ENCODE data around the gene MCTP1. TPM values are rescaled to one million over a fixed set of nuclear protein-coding genes. Genes with fewer than 3 reads are reported as not detected.

MCTP1 gene
- polyA plus RNA-seq, 3 donors = 34.4 to 72.9 (median 55.5) TPM

DNA sequence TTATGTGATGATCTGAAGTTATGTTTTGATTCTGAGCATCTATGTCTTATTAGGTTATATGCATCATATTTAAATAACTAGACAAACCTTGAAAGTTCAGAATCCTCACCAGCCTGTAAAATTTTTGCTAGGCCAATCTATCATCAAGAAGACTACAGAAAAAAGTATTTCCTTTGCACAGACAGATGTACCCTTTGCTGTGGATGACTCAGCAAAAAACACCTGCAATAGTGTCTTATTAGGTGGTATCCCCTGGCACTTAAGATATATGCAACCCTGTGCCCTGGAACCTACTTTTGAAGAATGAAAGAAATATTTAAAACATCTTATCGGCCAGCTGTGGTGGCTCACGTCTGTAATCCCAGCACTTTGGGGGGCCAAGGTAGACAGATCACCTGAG, 535.9 kb downstream of the MCTP1 start:
- Histone ChIP-seq H2AFZ (ENCODE audit: insufficient read depth, low read depth, low read length, poor library complexity, severe bottlenecking) (no peak overlapping the region), H3K36me3 (replicated peaks in 1 of 2; ENCODE audit: control insufficient read depth in 1 of 2, insufficient read depth in 2 of 2, low read length in 2 of 2) (peaks cover 5 to 27% of the 10 kb centered on the region in 2 donors), H3K4me2 (replicated peaks; ENCODE audit: extremely low read depth, low read length, poor library complexity, severe bottlenecking) (no peak overlapping the region), H3K9me3 (replicated peaks in 1 of 2; ENCODE audit: control insufficient read depth in 1 of 2, insufficient read depth in 1 of 2, low read length in 2 of 2) (no peaks in the 10 kb centered on the region), H3K9ac (ENCODE audit: insufficient read depth, low read length, poor library complexity, severe bottlenecking) (no peak overlapping the region), H3K27me3 (ENCODE audit: control insufficient read depth in 2 of 2, insufficient read depth in 2 of 2, low read length in 2 of 2) (no peaks in the 10 kb centered on the region), H3K4me1 (ENCODE audit: control insufficient read depth in 1 of 2, insufficient read depth in 2 of 2, low read length in 2 of 2) (peaks cover 6 to 7% of the 10 kb centered on the region in 2 donors), H3K79me2 (ENCODE audit: insufficient read depth, low read length) (no peaks in the 10 kb centered on the region), H3K4me3 (replicated peaks in 1 of 3; ENCODE audit: low read depth in 2 of 3, low read length in 3 of 3) (no peak overlapping the region), H4K20me1 (ENCODE audit: insufficient read depth, low read length) (peaks cover 7% of the 10 kb centered on the region), H3K27ac (ENCODE audit: low read depth in 1 of 2, low read length in 2 of 2) (no peak overlapping the region)
- Mint-ChIP-seq H3K27me3 (ENCODE audit: low read depth in 3 of 3) (peaks cover 0 to under 1% (median 0%) of the 10 kb centered on the region in 3 donors), H3K4me3 (no peak overlapping the region), H3K36me3 (peaks cover 20 to 24% of the 10 kb centered on the region in 2 donors), H3K4me1 (peaks cover 9% of the 10 kb centered on the region), H3K9me3 (peaks cover 0 to 2% (median 0%) of the 10 kb centered on the region in 7 donors), H3K27ac (no peak overlapping the region)
- TF ChIP-seq, protein P1, sequence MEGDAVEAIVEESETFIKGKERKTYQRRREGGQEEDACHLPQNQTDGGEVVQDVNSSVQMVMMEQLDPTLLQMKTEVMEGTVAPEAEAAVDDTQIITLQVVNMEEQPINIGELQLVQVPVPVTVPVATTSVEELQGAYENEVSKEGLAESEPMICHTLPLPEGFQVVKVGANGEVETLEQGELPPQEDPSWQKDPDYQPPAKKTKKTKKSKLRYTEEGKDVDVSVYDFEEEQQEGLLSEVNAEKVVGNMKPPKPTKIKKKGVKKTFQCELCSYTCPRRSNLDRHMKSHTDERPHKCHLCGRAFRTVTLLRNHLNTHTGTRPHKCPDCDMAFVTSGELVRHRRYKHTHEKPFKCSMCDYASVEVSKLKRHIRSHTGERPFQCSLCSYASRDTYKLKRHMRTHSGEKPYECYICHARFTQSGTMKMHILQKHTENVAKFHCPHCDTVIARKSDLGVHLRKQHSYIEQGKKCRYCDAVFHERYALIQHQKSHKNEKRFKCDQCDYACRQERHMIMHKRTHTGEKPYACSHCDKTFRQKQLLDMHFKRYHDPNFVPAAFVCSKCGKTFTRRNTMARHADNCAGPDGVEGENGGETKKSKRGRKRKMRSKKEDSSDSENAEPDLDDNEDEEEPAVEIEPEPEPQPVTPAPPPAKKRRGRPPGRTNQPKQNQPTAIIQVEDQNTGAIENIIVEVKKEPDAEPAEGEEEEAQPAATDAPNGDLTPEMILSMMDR (IDR thresholded peaks at IDR 0.05) = no peak
- no peak for DNase-seq
- intact Hi-C loops (cut with micrococcal nuclease) = no loop called here
- 38% methylated on average over 2 of the region's 2 CpGs for WGBS (ENCODE audit: insufficient coverage)

- no peak overlapping the region for H3K9ac ChIP-seq (ENCODE audit: insufficient read depth, low read length, poor library complexity, severe bottlenecking)
- peaks cover 5 to 27% of the 10 kb centered on the region in 2 donors for H3K36me3 ChIP-seq (replicated peaks in 1 of 2; ENCODE audit: control insufficient read depth in 1 of 2, insufficient read depth in 2 of 2, low read length in 2 of 2)
- H3K36me3 Mint-ChIP-seq = peaks cover 21 to 27% of the 10 kb centered on the region in 2 donors
- intact Hi-C loops (cut with micrococcal nuclease) = no loop called here
- H3K4me3 ChIP-seq (replicated peaks in 1 of 3; ENCODE audit: low read depth in 2 of 3, low read length in 3 of 3) = no peak overlapping the region
- TF ChIP-seq, protein P1 (IDR thresholded peaks at IDR 0.05) = no peak
- no peak overlapping the region for H3K27ac Mint-ChIP-seq
- no peak for DNase-seq
- peaks cover 7% of the 10 kb centered on the region for H4K20me1 ChIP-seq (ENCODE audit: insufficient read depth, low read length)
- no peak overlapping the region for H3K4me3 Mint-ChIP-seq
- H3K4me1 ChIP-seq (ENCODE audit: control insufficient read depth in 1 of 2, insufficient read depth in 2 of 2, low read length in 2 of 2) = peaks cover 6 to 7% of the 10 kb centered on the region in 2 donors
- no peaks in the 10 kb centered on the region for H3K9me3 ChIP-seq (replicated peaks in 1 of 2; ENCODE audit: control insufficient read depth in 1 of 2, insufficient read depth in 1 of 2, low read length in 2 of 2)
- H3K27me3 Mint-ChIP-seq (ENCODE audit: low read depth in 3 of 3) = peaks cover 0 to 3% (median 0%) of the 10 kb centered on the region in 3 donors
- H3K27ac ChIP-seq (ENCODE audit: low read depth in 1 of 2, low read length in 2 of 2) = no peak overlapping the region
- H2AFZ ChIP-seq (ENCODE audit: insufficient read depth, low read depth, low read length, poor library complexity, severe bottlenecking) = no peak overlapping the region
- peaks cover 0 to 2% (median 0%) of the 10 kb centered on the region in 7 donors for H3K9me3 Mint-ChIP-seq
- H3K4me1 Mint-ChIP-seq = peaks cover 9% of the 10 kb centered on the region
- H3K79me2 ChIP-seq (ENCODE audit: insufficient read depth, low read length) = no peaks in the 10 kb centered on the region
- no peaks in the 10 kb centered on the region for H3K27me3 ChIP-seq (ENCODE audit: control insufficient read depth in 2 of 2, insufficient read depth in 2 of 2, low read length in 2 of 2)
- no peak overlapping the region for H3K4me2 ChIP-seq (replicated peaks; ENCODE audit: extremely low read depth, low read length, poor library complexity, severe bottlenecking)
- no CpG with 5 or more reads among the region's 3 CpGs for WGBS (ENCODE audit: insufficient coverage)
Observed at GRCh38 chr5:94748212-94748611, 536.7 kb downstream of the MCTP1 start.
